ENCODE measurements around the gene LGR4. TPM values are rescaled to one million over a fixed set of nuclear protein-coding genes. Genes with fewer than 3 reads are reported as not detected.

Gene LGR4
- polyA plus RNA-seq, 1 experiment: 5.8 TPM

DNA sequence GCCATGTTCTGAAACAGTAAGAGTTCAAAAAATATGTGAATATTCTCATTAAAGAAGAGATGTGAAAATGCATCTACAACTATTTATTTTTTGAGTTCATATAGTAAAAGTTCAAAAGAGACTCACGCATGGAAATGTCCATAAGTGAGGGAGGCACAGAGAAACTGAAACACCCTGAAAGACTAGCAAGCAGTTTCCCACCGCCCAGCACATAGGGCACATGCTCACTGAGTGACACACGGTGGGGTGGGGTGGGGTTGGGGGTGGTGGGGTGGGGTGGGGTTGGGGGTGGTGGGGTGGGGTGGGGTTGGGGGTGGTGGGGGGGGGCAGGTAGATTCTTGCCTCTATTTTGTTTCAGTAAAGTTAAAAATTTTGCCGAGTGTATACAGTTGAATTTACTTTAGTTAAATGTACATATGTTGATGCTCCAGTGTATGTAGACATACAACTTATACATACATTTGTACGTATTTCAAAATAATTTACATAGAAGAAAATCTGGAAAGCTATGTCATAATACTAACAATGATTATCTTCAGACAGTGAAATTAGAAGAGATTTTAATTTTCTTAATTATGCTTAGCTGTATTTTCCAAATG, 115.9 kb downstream of the LGR4 start:
- H3K4me3 ChIP-seq (ENCODE audit: low read depth, low read length): no peak overlapping the region
- ChIA-PET POLR2A (no interaction called here), CTCF (interaction anchor here (0.6 to 1.2 kb wide), 2 partner anchors 129 to 175 kb away, joined by 3 to 6 read pairs; no protein-coding TSS in a partner anchor)
- TF ChIP-seq, protein P1, sequence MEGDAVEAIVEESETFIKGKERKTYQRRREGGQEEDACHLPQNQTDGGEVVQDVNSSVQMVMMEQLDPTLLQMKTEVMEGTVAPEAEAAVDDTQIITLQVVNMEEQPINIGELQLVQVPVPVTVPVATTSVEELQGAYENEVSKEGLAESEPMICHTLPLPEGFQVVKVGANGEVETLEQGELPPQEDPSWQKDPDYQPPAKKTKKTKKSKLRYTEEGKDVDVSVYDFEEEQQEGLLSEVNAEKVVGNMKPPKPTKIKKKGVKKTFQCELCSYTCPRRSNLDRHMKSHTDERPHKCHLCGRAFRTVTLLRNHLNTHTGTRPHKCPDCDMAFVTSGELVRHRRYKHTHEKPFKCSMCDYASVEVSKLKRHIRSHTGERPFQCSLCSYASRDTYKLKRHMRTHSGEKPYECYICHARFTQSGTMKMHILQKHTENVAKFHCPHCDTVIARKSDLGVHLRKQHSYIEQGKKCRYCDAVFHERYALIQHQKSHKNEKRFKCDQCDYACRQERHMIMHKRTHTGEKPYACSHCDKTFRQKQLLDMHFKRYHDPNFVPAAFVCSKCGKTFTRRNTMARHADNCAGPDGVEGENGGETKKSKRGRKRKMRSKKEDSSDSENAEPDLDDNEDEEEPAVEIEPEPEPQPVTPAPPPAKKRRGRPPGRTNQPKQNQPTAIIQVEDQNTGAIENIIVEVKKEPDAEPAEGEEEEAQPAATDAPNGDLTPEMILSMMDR (IDR thresholded peaks at IDR 0.05; ENCODE audit: low read depth, low read length): no peak
- H3K9me3 ChIP-seq (ENCODE audit: control insufficient read depth, insufficient read depth, low read length): no peaks in the 10 kb centered on the region
- no peak for DNase-seq (ENCODE audit: low read depth, low spot score)
- no peaks in the 10 kb centered on the region for H3K27me3 ChIP-seq (ENCODE audit: control insufficient read depth, insufficient read depth, low read length)
- H3K27ac ChIP-seq (ENCODE audit: low read depth, low read length): no peak overlapping the region

GRCh38 chr11:27355575-27356104, 117.0 kb downstream of the LGR4 start:
- no peaks in the 10 kb centered on the region for H3K27me3 ChIP-seq (ENCODE audit: control insufficient read depth, insufficient read depth, low read length)
- no peak overlapping the region for H3K4me3 ChIP-seq (ENCODE audit: low read depth, low read length)
- TF ChIP-seq, protein P1 (IDR thresholded peaks at IDR 0.05; ENCODE audit: low read depth, low read length): no peak
- ChIA-PET POLR2A (no interaction called here), CTCF (interaction anchor here (1.2 to 1.3 kb wide), 2 partner anchors 60 to 130 kb away, joined by 4 to 6 read pairs; no protein-coding TSS in a partner anchor)
- DNase-seq (ENCODE audit: low read depth, low spot score): no peak
- H3K9me3 ChIP-seq (ENCODE audit: control insufficient read depth, insufficient read depth, low read length): no peaks in the 10 kb centered on the region
- H3K27ac ChIP-seq (ENCODE audit: low read depth, low read length): no peak overlapping the region

GRCh38 chr11:27354359-27354965, 118.1 kb downstream of the LGR4 start:
- ChIA-PET CTCF (interaction anchor here (0.6 to 1.3 kb wide), 2 partner anchors 58 to 489 kb away, joined by 4 read pairs; no protein-coding TSS in a partner anchor), POLR2A (interaction anchor here (1.0 kb wide), 1 partner anchor 72 kb away, joined by 5 read pairs; no protein-coding TSS in a partner anchor)
- no peaks in the 10 kb centered on the region for H3K27me3 ChIP-seq (ENCODE audit: control insufficient read depth, insufficient read depth, low read length)

GRCh38 chr11:27353593-27354358, 118.8 kb downstream of the LGR4 start:
- TF ChIP-seq, protein P1 (IDR thresholded peaks at IDR 0.05; ENCODE audit: low read depth, low read length): no peak
- Histone ChIP-seq H3K4me3 (ENCODE audit: low read depth, low read length) (no peak overlapping the region), H3K27ac (ENCODE audit: low read depth, low read length) (no peak overlapping the region), H3K27me3 (ENCODE audit: control insufficient read depth, insufficient read depth, low read length) (no peaks in the 10 kb centered on the region), H3K9me3 (ENCODE audit: control insufficient read depth, insufficient read depth, low read length) (no peaks in the 10 kb centered on the region)
- peak; percentile 18 for DNase-seq (ENCODE audit: low read depth, low spot score)
- POLR2A ChIA-PET: interaction anchor here (1.0 kb wide), 1 partner anchor 72 kb away, joined by 5 read pairs; no protein-coding TSS in a partner anchor
- CTCF ChIA-PET: interaction anchor here (0.6 kb wide), 1 partner anchor 488 kb away, joined by 4 read pairs; no protein-coding TSS in a partner anchor

More at GRCh38 chr11:27354359-27354965, 118.1 kb downstream of the LGR4 start:
- Histone ChIP-seq H3K9me3 (ENCODE audit: control insufficient read depth, insufficient read depth, low read length) (no peaks in the 10 kb centered on the region), H3K27ac (ENCODE audit: low read depth, low read length) (no peak overlapping the region), H3K4me3 (ENCODE audit: low read depth, low read length) (no peak overlapping the region)
- DNase-seq (ENCODE audit: low read depth, low spot score): no peak
- TF ChIP-seq, protein P1 (IDR thresholded peaks at IDR 0.05; ENCODE audit: low read depth, low read length): no peak

Measured in AG04450 (cell line).